Epithelial cell of proximal tubule (primary cell): ENCODE data around the gene ETS1. TPM values are rescaled to one million over a fixed set of nuclear protein-coding genes. Genes with fewer than 3 reads are reported as not detected.

Experiments
- DNase-seq: peaks from one replicate; pipeline ENCODE4 v3.0.0-alpha.2; 2011; ENCODE audit warnings: low read depth
- H3K4me3 ChIP-seq: 2 replicates; pipeline ENCODE4 v1.5.1; 2011; ENCODE audit warnings: low read depth, mild to moderate bottlenecking, low read length
- CTCF ChIP-seq: conservative IDR thresholded peaks from 2 replicates; pipeline ENCODE4 v1.5.1; 2012; ENCODE audit warnings: low read depth, mild to moderate bottlenecking, low read length
- total RNA-seq: library from RNA; depleted of rRNA; stranded (reverse); fragments of >200 nt; gene quantifications from 2 replicates; pipeline ENCODE4 v1.2.3, GENCODE V29; 2015

ETS1 gene
- total RNA-seq, 1 donor from 2014 or later = 76.5 TPM

DNA sequence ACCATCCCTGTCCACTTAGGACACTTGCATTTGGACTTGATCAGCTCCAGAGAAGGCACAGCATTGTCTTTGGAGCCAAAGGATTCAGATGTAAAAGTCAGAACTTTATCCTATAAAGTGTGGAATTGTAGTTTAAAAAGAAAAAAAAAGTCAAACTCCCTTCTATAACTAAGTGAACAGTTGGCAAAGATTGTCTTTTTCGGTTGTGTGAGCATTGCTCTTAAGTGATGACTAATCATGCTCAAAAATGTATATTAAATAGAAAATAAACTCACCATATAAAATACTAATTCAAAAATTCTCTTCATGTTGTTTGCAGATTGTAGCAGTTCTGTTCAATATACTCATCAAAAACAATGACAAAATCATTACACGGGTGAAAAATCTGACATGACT is 93.8 kb downstream of the ETS1 start:
- DNase-seq = no peak
- H3K4me3 ChIP-seq = no peak overlapping the region
- TF ChIP-seq CTCF = no peak

- TF ChIP-seq CTCF = no peak
- DNase-seq = no peak
- H3K4me3 ChIP-seq = no peak overlapping the region
Measured at GRCh38 chr11:128492903-128493569, 94.3 kb downstream of the ETS1 start.

DNA sequence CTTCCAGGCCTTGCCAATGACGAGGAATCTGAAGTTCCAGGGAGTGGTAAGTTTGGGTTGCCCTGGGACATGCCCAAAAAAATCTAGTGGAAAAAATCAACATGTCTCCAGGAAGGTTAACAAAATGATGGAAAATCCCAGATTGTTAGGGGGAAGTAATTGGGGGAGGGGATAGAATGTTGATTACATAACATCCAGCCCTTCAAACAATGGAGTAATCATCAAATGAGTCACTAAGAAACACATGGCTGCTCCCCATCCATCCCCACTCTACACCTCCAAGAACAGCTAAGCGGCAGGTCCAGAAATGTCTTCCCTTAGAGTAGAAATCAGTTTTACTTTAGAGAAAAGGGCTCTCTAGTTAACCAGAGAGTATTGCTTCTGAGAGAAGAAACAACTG is 94.9 kb downstream of the ETS1 start:
- no peak for DNase-seq
- TF ChIP-seq CTCF = no peak
- H3K4me3 ChIP-seq = no peak overlapping the region

GRCh38 chr11:128491195-128491936 is 96.0 kb downstream of the ETS1 start:
- no peak overlapping the region for H3K4me3 ChIP-seq
- no peak for TF ChIP-seq CTCF
- no peak for DNase-seq

GRCh38 chr11:128490092-128490491 is 97.3 kb downstream of the ETS1 start:
- no peak for DNase-seq
- TF ChIP-seq CTCF = no peak
- no peak overlapping the region for H3K4me3 ChIP-seq

DNA sequence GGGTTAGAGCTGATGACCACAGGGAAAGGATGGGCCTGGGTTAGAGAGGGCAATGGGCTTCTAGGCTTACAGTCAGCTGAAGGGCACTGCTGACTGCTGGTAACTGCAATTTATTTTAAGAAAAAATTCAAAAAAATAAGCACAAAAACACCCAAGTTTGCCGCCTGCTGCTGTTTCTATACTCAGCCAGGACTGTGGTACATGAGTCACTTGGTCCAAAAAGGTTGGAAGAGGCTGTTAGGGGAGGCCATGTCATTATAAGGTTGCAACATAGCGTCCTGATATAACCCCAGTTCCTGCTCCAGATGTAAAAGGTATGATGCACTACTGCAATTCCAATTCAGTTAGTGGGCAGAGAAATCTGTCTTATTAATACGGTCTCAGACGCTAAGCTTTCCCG is 98.9 kb downstream of the ETS1 start:
- no peak overlapping the region for H3K4me3 ChIP-seq
- no peak for TF ChIP-seq CTCF
- DNase-seq = no peak

DNA sequence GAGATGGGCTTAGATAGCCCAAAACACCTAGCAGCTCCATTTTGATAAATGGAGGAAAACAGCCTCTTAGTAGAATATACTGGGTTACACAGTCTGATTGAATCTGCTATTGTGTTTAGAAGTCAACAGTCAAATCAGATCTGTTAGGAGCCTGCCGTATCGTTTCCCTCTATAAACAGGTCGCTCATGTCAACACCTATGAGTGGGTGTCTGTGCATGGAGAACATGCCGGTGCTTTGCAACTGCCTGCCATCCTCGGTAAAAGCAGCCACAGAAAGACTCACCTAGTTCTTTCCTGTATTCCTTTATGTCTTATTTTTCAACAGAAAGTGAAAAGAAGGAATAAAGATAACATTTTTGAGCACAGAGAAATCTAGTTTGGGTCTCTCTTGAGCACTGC is 99.4 kb downstream of the ETS1 start:
- TF ChIP-seq CTCF = no peak
- H3K4me3 ChIP-seq = no peak overlapping the region
- DNase-seq = no peak
